HepG2 (cell line): ENCODE data around the gene EPB41L2. TPM values are rescaled to one million over a fixed set of nuclear protein-coding genes. Genes with fewer than 3 reads are reported as not detected.
A peak's percentile ranks its signal among the peaks of the same experiment; 100 is the strongest.

Source experiments
- ATAC-seq: fragments of 200-7000 bp; cut with Tn5 transposase; 3 replicates; pipeline ENCODE4 v1.9.1; 2020; ENCODE audit warnings: mild to moderate bottlenecking, moderate library complexity
- BruUV-seq: library from RNA; stranded (reverse); fragments of 400-500 nt; replicated peaks from 2 replicates; lab custom pipeline; 2021; lab: Mats Ljungman, UMichigan
- CTCF ChIA-PET: fragments of 300-600 bp; formaldehyde crosslinking; extraction: SDS; loops from one replicate; lab custom pipeline; 2021; ENCODE audit warnings: low total read pairs, inconsistent platforms, low intra/inter-chr PET ratio; lab: Yijun Ruan, JAX
- POLR2A ChIA-PET: fragments of 350-600 bp; sonication (Branson Sonifier 250); formaldehyde crosslinking; loops from one replicate; lab custom pipeline; 2020; ENCODE audit warnings: antibody characterized with exemption, inconsistent platforms; lab: Yijun Ruan, JAX
- DNase-seq: peaks from one replicate; pipeline ENCODE4 v3.0.0-alpha.2; 2015; ENCODE audit warnings: low spot score
- FAIRE-seq: peaks from 3 replicates; lab custom pipeline; 2011; peaks lifted over from hg19 to GRCh38; lab: Jason Lieb, UNC
- H2AFZ ChIP-seq: one replicate; pipeline ENCODE4 v1.6.1; 2011; ENCODE audit warnings: low read length, inconsistent platforms
- H3K27ac ChIP-seq: fragments of 300-600 bp; 3 replicates; pipeline ENCODE4 v1.8.0; 2011; ENCODE audit warnings: mixed run types, mild to moderate bottlenecking, mixed read lengths, low read length, inconsistent platforms; ENCODE audit not compliant: insufficient read depth; ENCODE audit errors: extremely low read length
- H3K27me3 ChIP-seq, 2 experiments: fragments of 200-600 bp in 1 of 2; 2 replicates in 1 of 2; 3 replicates in 1 of 2; pipeline versions ENCODE4 v1.6.0 to v1.8.0; 2011; ENCODE audit warnings: low read length in 2 of 2, mild to moderate bottlenecking in 2 of 2, moderate library complexity in 2 of 2, inconsistent platforms in 1 of 2; ENCODE audit not compliant: insufficient read depth in 2 of 2, control insufficient read depth in 1 of 2
- H3K36me3 ChIP-seq, 2 experiments: fragments of 200-600 bp in 1 of 2; replicated peaks in 1 of 2; 2 replicates in 1 of 2; 3 replicates in 1 of 2; pipeline versions ENCODE4 v1.5.1 to v1.8.0; 2011; ENCODE audit warnings: low read length in 2 of 2, inconsistent platforms in 1 of 2; ENCODE audit not compliant: insufficient read depth in 2 of 2, control insufficient read depth in 1 of 2
- H3K4me1 ChIP-seq: 2 replicates; pipeline ENCODE4 v1.5.1; 2012; ENCODE audit warnings: low read length, inconsistent platforms; ENCODE audit not compliant: insufficient read depth
- H3K4me2 ChIP-seq: 2 replicates; pipeline ENCODE4 v1.6.0; 2011; ENCODE audit warnings: low read depth, low read length, inconsistent platforms
- H3K4me3 ChIP-seq, 3 experiments: fragments of 200-600 bp in 1 of 3; sonication (generic), shearing (Covaris generic) in 1 of 3; replicated peaks in 1 of 3; 2 replicates each; pipeline ENCODE4 v1.5.1; 2011 to 2016; ENCODE audit warnings: low read length in 3 of 3, inconsistent platforms in 2 of 3, low read depth in 2 of 3, mild to moderate bottlenecking in 2 of 3, control low read depth in 1 of 3, mixed read lengths in 1 of 3; ENCODE audit not compliant: insufficient read depth in 1 of 3
- H3K79me2 ChIP-seq: one replicate; pipeline ENCODE4 v1.6.1; 2011; ENCODE audit warnings: low read length, inconsistent platforms; ENCODE audit not compliant: insufficient read depth
- H3K9ac ChIP-seq: 2 replicates; pipeline ENCODE4 v1.6.0; 2011; ENCODE audit warnings: mild to moderate bottlenecking, low read depth, low read length, inconsistent platforms; ENCODE audit not compliant: insufficient read depth
- H3K9me3 ChIP-seq: 2 replicates; pipeline ENCODE4 v1.5.1; 2012; ENCODE audit warnings: mild to moderate bottlenecking, low read length
- H4K20me1 ChIP-seq: 2 replicates; pipeline ENCODE4 v1.6.0; 2011; ENCODE audit warnings: inconsistent platforms, mild to moderate bottlenecking, low read length, moderate library complexity; ENCODE audit not compliant: insufficient read depth
- AGO2 ChIP-seq: fragments of 200-400 bp; formaldehyde crosslinking; optimal IDR thresholded peaks from 2 replicates; pipeline ENCODE3; 2017; ENCODE audit warnings: mild to moderate bottlenecking, low read depth, low read length, moderate library complexity
- AKAP8 ChIP-seq: sonication (generic); formaldehyde crosslinking; IDR thresholded peaks from 2 replicates; pipeline ENCODE4 v1.5.1; 2020; ENCODE audit warnings: mild to moderate bottlenecking, missing genetic modification reagents
- ATF4 ChIP-seq, 2 experiments: fragments of 450-650 bp in 1 of 2; sonication (generic) in 1 of 2; formaldehyde crosslinking; IDR thresholded peaks; 2 replicates each; pipeline versions ENCODE4 v1.5.0 to v1.8.0; 2020 to 2022; ENCODE audit warnings: mild to moderate bottlenecking in 1 of 2, missing genetic modification reagents in 1 of 2
- GATA4 ChIP-seq: sonication (generic); IDR thresholded peaks from 2 replicates; pipeline ENCODE4 v1.6.1; 2016; ENCODE audit warnings: antibody characterized with exemption, low read depth, borderline replicate concordance
- HNF1B ChIP-seq: sonication (generic); formaldehyde crosslinking; IDR thresholded peaks from 2 replicates; pipeline ENCODE4 v1.5.1; 2020; ENCODE audit warnings: mild to moderate bottlenecking, moderate library complexity, missing genetic modification reagents
- MAF1 ChIP-seq: sonication (generic); formaldehyde crosslinking; IDR thresholded peaks from 2 replicates; pipeline ENCODE4 v1.5.0; 2020; ENCODE audit warnings: missing genetic modification reagents, borderline replicate concordance
- NR1H2 ChIP-seq: sonication (generic); formaldehyde crosslinking; IDR thresholded peaks from 2 replicates; pipeline ENCODE4 v1.8.1; 2022; ENCODE audit warnings: low read depth, missing genetic modification reagents, borderline replicate concordance
- NR2F1 ChIP-seq, 2 experiments: fragments of 450-650 bp in 1 of 2; formaldehyde crosslinking in 1 of 2; IDR thresholded peaks; 2 replicates each; pipeline versions ENCODE4 v1.5.0 to v1.6.1; 2016 to 2020; ENCODE audit warnings: mild to moderate bottlenecking in 1 of 2, missing compliant biosample characterization in 1 of 2, missing genetic modification reagents in 1 of 2, moderate library complexity in 1 of 2
- REST ChIP-seq, 2 experiments: IDR thresholded peaks; 2 replicates each; pipeline ENCODE4 v1.6.1; 2011 to 2012; ENCODE audit warnings: low read length in 2 of 2, borderline replicate concordance in 1 of 2, low read depth in 1 of 2, mild to moderate bottlenecking in 1 of 2, moderate library complexity in 1 of 2
- RXRA ChIP-seq: sonication (generic); formaldehyde crosslinking; IDR thresholded peaks from 2 replicates; pipeline ENCODE4 v1.5.1; 2020; ENCODE audit warnings: missing genetic modification reagents
- SOX6 ChIP-seq, 2 experiments: fragments of 450-650 bp in 1 of 2; sonication (generic) in 1 of 2; formaldehyde crosslinking in 1 of 2; IDR thresholded peaks; 2 replicates each; pipeline versions ENCODE4 v1.4.0 to v1.6.1; 2017 to 2020; ENCODE audit warnings: antibody characterized with exemption in 1 of 2, mild to moderate bottlenecking in 1 of 2, missing genetic modification reagents in 1 of 2
- SP4 ChIP-seq: sonication (generic); formaldehyde crosslinking; IDR thresholded peaks from 2 replicates; pipeline ENCODE4 v1.8.1; 2023; ENCODE audit warnings: mild to moderate bottlenecking, missing genetic modification reagents
- TEAD2 ChIP-seq: sonication (generic); formaldehyde crosslinking; IDR thresholded peaks from 2 replicates; pipeline ENCODE4 v1.9.0; 2021; ENCODE audit warnings: missing genetic modification reagents
- WGBS: methylation state at CpG from one replicate; pipeline ENCODE4 v1.1.6; 2017; ENCODE audit warnings: low lambda C conversion rate; 5-methylcytosine and 5-hydroxymethylcytosine counted together
- in situ Hi-C: cut with HindIII; loops from 2 replicates; pipeline ENCODE4 v1.10.0; 2017; ENCODE audit warnings: low pct_unique_long_range_greater_than_20kb; ENCODE audit not compliant: extremely low pct_ligation_motif_present
- intact Hi-C: fragments of 100-400 bp; cut with micrococcal nuclease; formaldehyde crosslinking; loops from one replicate; pipeline ENCODE4 v1.10.0; 2022; ENCODE audit not compliant: unreplicated experiment
- polyA plus RNA-seq, 8 experiments: library from polyadenylated mRNA; depleted of rRNA in 3 of 8; stranded (reverse) in 7 of 8; unstranded in 1 of 8; fragments of >200 nt; fragmentation: Illumina TruSeq in 4 of 8; extraction: Trizol in 4 of 8; gene quantifications; 2 replicates each; pipeline versions ENCODE4 v1.2.1 to v1.2.3, GENCODE V29; 2011 to 2016; ENCODE audit warnings: low read depth in 4 of 8, missing spikeins in 1 of 8, mixed read lengths in 1 of 8; ENCODE audit not compliant: insufficient read depth in 1 of 8
- total RNA-seq, 5 experiments: library from RNA; depleted of rRNA; stranded (reverse); fragments of >200 nt; fragmentation: Illumina TruSeq; extraction: Trizol; gene quantifications; 2 replicates each; pipeline ENCODE4 v1.2.3, GENCODE V29; 2016; ENCODE audit warnings: low read depth in 1 of 5
- TF ChIP-seq, protein P1 (sequence below): sonication (generic); formaldehyde crosslinking; IDR thresholded peaks from 2 replicates; pipeline ENCODE4 v1.8.1; 2023; ENCODE audit warnings: mild to moderate bottlenecking, inconsistent platforms, moderate library complexity, missing genetic modification reagents, borderline replicate concordance

The EPB41L2 gene
- total and polyA plus RNA-seq, 2 of the 13 experiments (the other 11 are each of a cell fraction or from before 2014, with no cell fraction given), result 41.7 to 56.4 TPM

DNA sequence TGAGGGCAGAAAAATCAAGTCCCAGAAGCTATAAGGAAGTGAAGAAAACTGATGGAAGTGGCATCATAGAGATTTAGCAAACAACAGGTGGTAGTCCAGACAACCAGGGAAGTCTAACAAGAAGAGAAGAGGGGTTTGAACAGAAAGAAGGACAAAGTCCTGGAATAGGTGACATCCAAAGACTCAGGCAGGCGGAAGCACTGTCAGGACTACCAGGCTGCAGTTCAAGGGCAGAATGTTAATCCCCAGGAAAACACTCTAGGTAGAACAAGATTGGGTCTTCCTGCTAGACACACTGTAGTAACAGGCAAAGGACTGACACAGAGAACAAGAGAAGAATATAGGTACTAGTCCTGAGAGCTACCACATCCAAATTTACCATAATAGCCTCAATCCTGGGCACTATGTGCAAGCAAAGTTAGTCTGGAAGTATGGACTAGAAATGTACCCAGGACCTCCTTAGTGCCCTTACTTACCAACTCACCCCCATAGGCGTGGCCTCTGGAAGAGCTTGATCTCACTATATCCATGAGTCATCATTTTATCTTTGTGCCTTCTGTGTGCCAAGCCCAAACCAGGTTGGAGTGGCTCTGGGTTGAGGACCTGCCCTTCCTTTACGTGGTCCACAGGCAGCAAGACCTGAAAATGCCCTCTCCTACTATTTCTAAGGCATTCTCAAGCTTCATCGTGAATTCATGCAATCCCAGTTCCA, 2.2 kb upstream of the EPB41L2 start:
- Histone ChIP-seq H3K4me2 (peak overlapping the region; percentile 80), H4K20me1 (no peaks in the 10 kb centered on the region), H3K27me3 (no peaks in the 10 kb centered on the region; a peak in 1 of 5 replicates), H3K27ac (peak overlapping the region; percentile 63), H3K9me3 (no peaks in the 10 kb centered on the region), H3K9ac (peak overlapping the region; percentile 40), H2AFZ (peak overlapping the region; percentile 12), H3K36me3 (no peaks in the 10 kb centered on the region), H3K79me2 (peaks cover 25% of the 10 kb centered on the region), H3K4me1 (peaks cover 49% of the 10 kb centered on the region), H3K4me3 (peak overlapping the region; percentile 1 to 52 (median 22); a peak in 4 of 6 replicates)
- ATAC-seq (peak; percentile 76), DNase-seq (peak; percentile 88), FAIRE-seq (peak; percentile 80)
- intact Hi-C loops (loop anchor here (2.0 kb wide), 1 partner anchor 42 kb away; no protein-coding TSS in a partner anchor), in situ Hi-C loops (no loop called here)
- POLR2A ChIA-PET, result interaction anchor here (0.9 to 1.2 kb wide), 2 partner anchors 69 to 238 kb away, joined by 3 read pairs; partner anchors contain the start of gene SMLR1
- CTCF ChIA-PET, result no interaction called here
- no TSS peak for BruUV-seq
- 33% methylated on average over 4 of the region's 4 CpGs for WGBS
- TF ChIP-seq HNF1B (CRISPR knock-in tag) (0 out of 2 replicates have a peak, but pooled peaks have one; percentile 47), AGO2 (no peak), SOX6 (IDR thresholded peaks at IDR 0.05) (no peak), SOX6 (CRISPR knock-in tag; IDR thresholded peaks at IDR 0.05) (peak; percentile 83), RXRA (CRISPR knock-in tag) (peak; percentile 77; the same call in 1 of the 2 replicates), REST (IDR thresholded peaks at IDR 0.05; ENCODE audit: borderline replicate concordance in 1 of 2, low read depth in 1 of 2, low read length in 2 of 2) (peak in 1 of 2 experiments; percentile 44; a peak in 1 of 4 replicates), NR2F1 (CRISPR knock-in tag; IDR thresholded peaks at IDR 0.05) (peak in 1 of 2 experiments; percentile 66; a peak in 2 of 4 replicates), ATF4 (CRISPR knock-in tag; IDR thresholded peaks at IDR 0.05) (no peak; a peak in 1 of 4 replicates), GATA4 (peak; percentile 36; the same call in 1 of the 2 replicates), MAF1 (CRISPR knock-in tag) (no peak), AKAP8 (CRISPR knock-in tag) (no peak), SP4 (no peak), TEAD2 (CRISPR knock-in tag) (no peak), NR1H2 (CRISPR knock-in tag) (no peak)
- TF ChIP-seq, protein P1, sequence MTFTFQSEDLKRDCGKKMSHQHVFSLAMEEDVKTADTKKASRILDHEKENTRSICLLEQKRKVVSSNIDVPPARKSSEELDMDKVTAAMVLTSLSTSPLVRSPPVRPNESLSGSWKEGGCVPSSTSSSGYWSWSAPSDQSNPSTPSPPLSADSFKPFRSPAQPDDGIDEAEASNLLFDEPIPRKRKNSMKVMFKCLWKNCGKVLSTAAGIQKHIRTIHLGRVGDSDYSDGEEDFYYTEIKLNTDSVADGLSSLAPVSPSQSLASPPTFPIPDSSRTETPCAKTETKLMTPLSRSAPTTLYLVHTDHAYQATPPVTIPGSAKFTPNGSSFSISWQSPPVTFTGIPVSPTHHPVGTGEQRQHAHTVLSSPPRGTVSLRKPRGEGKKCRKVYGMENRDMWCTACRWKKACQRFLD (CRISPR knock-in tag), result no peak
